ENCODE data around the gene RHOH. TPM values are rescaled to one million over a fixed set of nuclear protein-coding genes. Genes with fewer than 3 reads are reported as not detected.

RHOH gene
- total and polyA plus RNA-seq, 2 of the 13 experiments (the other 11 are each of a cell fraction or from before 2014, with no cell fraction given): 0.57 TPM; not detected in 1

- in situ Hi-C loops (cut with HindIII; ENCODE audit: extremely low pct_ligation_motif_present, low pct_unique_long_range_greater_than_20kb) (no loop called here), intact Hi-C loops (cut with micrococcal nuclease; ENCODE audit: unreplicated experiment) (no loop called here)
- H3K4me2 ChIP-seq (ENCODE audit: low read depth, low read length): no peak overlapping the region
- no peak overlapping the region for H2AFZ ChIP-seq (ENCODE audit: low read length)
- FAIRE-seq (no peak), DNase-seq (ENCODE audit: low spot score) (no peak), ATAC-seq (no peak)
- no peaks in the 10 kb centered on the region for H3K79me2 ChIP-seq (ENCODE audit: insufficient read depth, low read length)
- H3K36me3 ChIP-seq (replicated peaks in 1 of 2; ENCODE audit: control insufficient read depth in 1 of 2, insufficient read depth in 2 of 2, low read length in 2 of 2): no peaks in the 10 kb centered on the region
- no peak for TF ChIP-seq BRF2 (CRISPR knock-in tag; IDR thresholded peaks at IDR 0.05)
- no peak for TF ChIP-seq ZSCAN30 (CRISPR knock-in tag; IDR thresholded peaks at IDR 0.05)
- no peak for TF ChIP-seq SRSF1 (optimal IDR thresholded peaks at IDR 0.05; ENCODE audit: low read depth, low read length)
- TF ChIP-seq YEATS4 (CRISPR knock-in tag; IDR thresholded peaks at IDR 0.05; ENCODE audit: borderline replicate concordance): no peak
- no peak for TF ChIP-seq REST (IDR thresholded peaks at IDR 0.05; ENCODE audit: borderline replicate concordance in 1 of 2, low read depth in 1 of 2, low read length in 2 of 2)
- H3K9ac ChIP-seq (ENCODE audit: insufficient read depth, low read depth, low read length): no peak overlapping the region
- ChIA-PET CTCF (ENCODE audit: low intra/inter-chr PET ratio, low total read pairs) (no interaction called here), POLR2A (no interaction called here)
- H3K4me3 ChIP-seq (replicated peaks in 1 of 3; ENCODE audit: insufficient read depth in 1 of 3, low read depth in 2 of 3, low read length in 3 of 3): no peak overlapping the region
- no peak overlapping the region for H3K27ac ChIP-seq (ENCODE audit: extremely low read length, insufficient read depth, low read length)
- H3K4me1 ChIP-seq (ENCODE audit: insufficient read depth, low read length): no peaks in the 10 kb centered on the region
- H4K20me1 ChIP-seq (ENCODE audit: insufficient read depth, low read length): no peaks in the 10 kb centered on the region
- no TSS peak for BruUV-seq (replicated peaks)
- WGBS (ENCODE audit: low lambda C conversion rate): 40% methylated on average over 5 of the region's 5 CpGs
- no peaks in the 10 kb centered on the region for H3K9me3 ChIP-seq (ENCODE audit: low read length)
- H3K27me3 ChIP-seq (ENCODE audit: control insufficient read depth in 1 of 2, insufficient read depth in 2 of 2, low read length in 2 of 2): no peaks in the 10 kb centered on the region; a peak in 1 of 5 replicates
Observed at GRCh38 chr4:40178672-40179071, 18.2 kb upstream of the RHOH start.

Measured in HepG2 (cell line).